ENCODE measurements around the gene WNT6. TPM values are rescaled to one million over a fixed set of nuclear protein-coding genes. Genes with fewer than 3 reads are reported as not detected.

WNT6 gene
- total RNA-seq, 1 experiment from 2014 or later = 0.33 TPM

- DNase-seq = no peak
- H2AFZ ChIP-seq = no peak overlapping the region
- H3K79me2 ChIP-seq (ENCODE audit: low read depth) = no peaks in the 10 kb centered on the region
- BruUV-seq (replicated peaks) = no TSS peak
- H4K20me1 ChIP-seq (ENCODE audit: insufficient read depth) = no peaks in the 10 kb centered on the region
- H3K27me3 ChIP-seq (ENCODE audit: insufficient read depth, low read depth) = no peaks in the 10 kb centered on the region; the same call in 1 of the 2 replicates
- H3K4me1 ChIP-seq (replicated peaks; ENCODE audit: insufficient read depth) = no peaks in the 10 kb centered on the region
- no peaks in the 10 kb centered on the region for H3K9me3 ChIP-seq (ENCODE audit: insufficient read depth, low read depth)
- intact Hi-C loops (cut with micrococcal nuclease; ENCODE audit: unreplicated experiment) = no loop called here
- H3K27ac ChIP-seq = no peak overlapping the region
- H3K36me3 ChIP-seq (ENCODE audit: low read depth) = no peaks in the 10 kb centered on the region
- ChIA-PET POLR2A (ENCODE audit: unreplicated experiment) (no interaction called here), CTCF (no interaction called here)
- no peaks in the 10 kb centered on the region for H3K9me2 ChIP-seq (ENCODE audit: insufficient read depth)
- H3K4me2 ChIP-seq = no peak overlapping the region
- H3F3A ChIP-seq (ENCODE audit: insufficient read depth, low read depth) = 0 out of 2 replicates have a peak, but pooled peaks cover under 1% of the 10 kb centered on the region
- H3K4me3 ChIP-seq = no peak overlapping the region
- TF ChIP-seq CTCF (conservative IDR thresholded peaks at IDR 0.05) (no peak), EZH2 (IDR thresholded peaks at IDR 0.05; ENCODE audit: low read depth) (no peak)
These were observed 35.6 kb upstream of the WNT6 start for GRCh38 chr2:218824004-218824403.

- POLR2A ChIA-PET (ENCODE audit: unreplicated experiment) = no interaction called here
- no peak overlapping the region for H3K4me2 ChIP-seq
- no peak overlapping the region for H3K27ac ChIP-seq
- H3K9me3 ChIP-seq (ENCODE audit: insufficient read depth, low read depth) = no peaks in the 10 kb centered on the region
- BruUV-seq (replicated peaks) = no TSS peak
- no peaks in the 10 kb centered on the region for H3K79me2 ChIP-seq (ENCODE audit: low read depth)
- no peak for DNase-seq
- CTCF ChIA-PET = no interaction called here
- TF ChIP-seq CTCF (conservative IDR thresholded peaks at IDR 0.05) (no peak), EZH2 (IDR thresholded peaks at IDR 0.05; ENCODE audit: low read depth) (no peak)
- no peaks in the 10 kb centered on the region; the same call in 1 of the 2 replicates for H3K27me3 ChIP-seq (ENCODE audit: insufficient read depth, low read depth)
- no peaks in the 10 kb centered on the region for H3F3A ChIP-seq (ENCODE audit: insufficient read depth, low read depth)
- intact Hi-C loops (cut with micrococcal nuclease; ENCODE audit: unreplicated experiment) = no loop called here
- H3K36me3 ChIP-seq (ENCODE audit: low read depth) = no peaks in the 10 kb centered on the region
- H4K20me1 ChIP-seq (ENCODE audit: insufficient read depth) = no peaks in the 10 kb centered on the region
- no peak overlapping the region for H2AFZ ChIP-seq
- H3K9me2 ChIP-seq (ENCODE audit: insufficient read depth) = no peaks in the 10 kb centered on the region
- peaks cover 4% of the 10 kb centered on the region; the same call in 1 of the 2 replicates for H3K4me1 ChIP-seq (replicated peaks; ENCODE audit: insufficient read depth)
- no peak overlapping the region for H3K4me3 ChIP-seq
These were observed 32.8 kb upstream of the WNT6 start for GRCh38 chr2:218826791-218827190.

- Histone ChIP-seq H3K4me3 (no peak overlapping the region), H3K27ac (no peak overlapping the region), H3K4me1 (replicated peaks; ENCODE audit: insufficient read depth) (peaks cover 15% of the 10 kb centered on the region), H3K9me3 (ENCODE audit: insufficient read depth, low read depth) (no peaks in the 10 kb centered on the region), H2AFZ (no peak overlapping the region), H4K20me1 (ENCODE audit: insufficient read depth) (no peaks in the 10 kb centered on the region), H3K4me2 (no peak overlapping the region), H3K79me2 (ENCODE audit: low read depth) (no peaks in the 10 kb centered on the region), H3K36me3 (ENCODE audit: low read depth) (no peaks in the 10 kb centered on the region), H3K9me2 (ENCODE audit: insufficient read depth) (no peaks in the 10 kb centered on the region), H3F3A (ENCODE audit: insufficient read depth, low read depth) (no peaks in the 10 kb centered on the region), H3K27me3 (ENCODE audit: insufficient read depth, low read depth) (no peaks in the 10 kb centered on the region; the same call in 1 of the 2 replicates)
- TF ChIP-seq EZH2 (IDR thresholded peaks at IDR 0.05; ENCODE audit: low read depth) (no peak), CTCF (conservative IDR thresholded peaks at IDR 0.05) (no peak)
- no peak for DNase-seq
- POLR2A ChIA-PET (ENCODE audit: unreplicated experiment) = no interaction called here
- intact Hi-C loops (cut with micrococcal nuclease; ENCODE audit: unreplicated experiment) = no loop called here
- BruUV-seq (replicated peaks) = no TSS peak
- CTCF ChIA-PET = no interaction called here
These were observed 31.7 kb upstream of the WNT6 start for GRCh38 chr2:218827701-218828476.

Measured in PC-9 (cell line).